Measurements from ENCODE around the gene HSDL1.

DNA sequence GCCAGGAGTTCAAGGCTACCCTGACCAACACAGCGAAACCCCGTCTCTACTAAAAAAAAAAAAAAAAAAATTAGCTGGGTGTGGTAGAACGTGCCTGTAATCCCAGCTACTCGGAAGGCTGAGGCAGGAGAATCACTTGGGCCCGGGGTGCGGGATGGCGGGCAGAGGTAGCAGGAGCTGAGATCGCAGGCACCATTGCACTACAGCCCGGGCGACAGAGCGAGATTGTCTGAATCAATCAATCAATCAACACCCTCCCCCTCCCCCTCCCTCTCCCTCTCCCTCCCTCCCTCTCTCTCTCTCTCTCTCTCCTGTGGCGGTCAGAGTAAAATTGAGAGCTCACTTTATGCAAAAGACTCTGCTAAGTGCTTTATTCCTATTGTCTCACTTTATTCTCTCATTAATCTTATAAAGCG, 1.2 kb downstream of the HSDL1 start:
- TF ChIP-seq, protein P1, sequence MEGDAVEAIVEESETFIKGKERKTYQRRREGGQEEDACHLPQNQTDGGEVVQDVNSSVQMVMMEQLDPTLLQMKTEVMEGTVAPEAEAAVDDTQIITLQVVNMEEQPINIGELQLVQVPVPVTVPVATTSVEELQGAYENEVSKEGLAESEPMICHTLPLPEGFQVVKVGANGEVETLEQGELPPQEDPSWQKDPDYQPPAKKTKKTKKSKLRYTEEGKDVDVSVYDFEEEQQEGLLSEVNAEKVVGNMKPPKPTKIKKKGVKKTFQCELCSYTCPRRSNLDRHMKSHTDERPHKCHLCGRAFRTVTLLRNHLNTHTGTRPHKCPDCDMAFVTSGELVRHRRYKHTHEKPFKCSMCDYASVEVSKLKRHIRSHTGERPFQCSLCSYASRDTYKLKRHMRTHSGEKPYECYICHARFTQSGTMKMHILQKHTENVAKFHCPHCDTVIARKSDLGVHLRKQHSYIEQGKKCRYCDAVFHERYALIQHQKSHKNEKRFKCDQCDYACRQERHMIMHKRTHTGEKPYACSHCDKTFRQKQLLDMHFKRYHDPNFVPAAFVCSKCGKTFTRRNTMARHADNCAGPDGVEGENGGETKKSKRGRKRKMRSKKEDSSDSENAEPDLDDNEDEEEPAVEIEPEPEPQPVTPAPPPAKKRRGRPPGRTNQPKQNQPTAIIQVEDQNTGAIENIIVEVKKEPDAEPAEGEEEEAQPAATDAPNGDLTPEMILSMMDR (IDR thresholded peaks at IDR 0.05 in 4 of 5, conservative IDR thresholded peaks at IDR 0.05 in 1 of 5) = no peak
- no peak for TF ChIP-seq POLR2A (IDR thresholded peaks at IDR 0.05)
